Measurements from ENCODE around the gene ENHO. TPM values are rescaled to one million over a fixed set of nuclear protein-coding genes. Genes with fewer than 3 reads are reported as not detected.

Gene ENHO
- total RNA-seq (2021; fragmentation: NEBNext Ultra II Directional; extraction: Animal tissue kit (Norgen Biotek cat#: 25700)) (12.2 and 14.1 TPM in 2 replicates), polyA plus RNA-seq (2011; rRNA removed) (49.4 and 60.4 TPM in 2 replicates), polyA minus RNA-seq (2011; rRNA and poly(A)+ RNA removed) (3.8 and 8.2 TPM in 2 replicates)
- 29.2 TPM for polyA plus RNA-seq (2011; cell fraction: cytosol; rRNA removed)
- 23.2 TPM for polyA plus RNA-seq (2011; cell fraction: nucleus; rRNA removed)
- polyA plus RNA-seq (2012, experiment 1 of 2), result 9.7 to 24.6 TPM (median 19.1 TPM) in 4 replicates
- polyA plus RNA-seq (2012, experiment 2 of 2), result 20.1 TPM
- 15.4 TPM for polyA plus RNA-seq (2013, experiment 1 of 2)
- polyA plus RNA-seq (2013, experiment 2 of 2), result 15.5 TPM
- 6.1 TPM for polyA minus RNA-seq (2011; cell fraction: cytosol; rRNA and poly(A)+ RNA removed)
- polyA minus RNA-seq (2011; cell fraction: nucleus; rRNA and poly(A)+ RNA removed), result 7.1 TPM
- long read RNA-seq, experiment 1, transcript ENHO-201 (2 exons, 1,082 nt), result major isoform, 29 of 34 reads
- long read RNA-seq, experiment 1, partial matches to known transcripts, result 0 of 34 reads
- long read RNA-seq, experiment 1, other reads (novel, unspliced or antisense), result 5 of 34 reads
- long read RNA-seq, experiment 2, result 0 reads

- Histone ChIP-seq H2AK5ac (ENCODE audit: low read depth, low read length) (peak within 1 kb of the TSS; percentile 86), H3K23me2 (ENCODE audit: low read depth, low read length) (peaks cover 6% of the 10 kb centered on the region), H3K4ac (replicated peaks; ENCODE audit: insufficient read length, low read depth, low read length) (peak within 1 kb of the TSS; percentile 84), H3K14ac (ENCODE audit: insufficient read length) (no peak within 1 kb of the TSS), H4K5ac (ENCODE audit: insufficient read length, low read depth, low read length) (no peak within 1 kb of the TSS), H4K91ac (replicated peaks; ENCODE audit: insufficient read length, low read length) (peak within 1 kb of the TSS; percentile 83), H2BK20ac (ENCODE audit: low read length) (peak within 1 kb of the TSS; percentile 80; the same call in 1 of the 2 replicates), H3K79me2 (ENCODE audit: control insufficient read depth in 1 of 2, insufficient read depth in 2 of 2, low read length in 2 of 2) (no peaks in the 10 kb centered on the region), H2BK12ac (ENCODE audit: low read depth, low read length) (peak within 1 kb of the TSS; percentile 81; the same call in 1 of the 2 replicates), H2BK15ac (ENCODE audit: low read length) (peak within 1 kb of the TSS; percentile 88), H3K4me1 (replicated peaks in 1 of 4; ENCODE audit: control insufficient read depth in 3 of 4, insufficient read depth in 4 of 4, low read length in 3 of 4) (peaks cover 0 to 17% (median 8%) of the 10 kb centered on the region in 4 experiments; a peak in 6 of 7 replicates), H4K8ac (ENCODE audit: extremely low read depth, insufficient read depth, low read length) (peak within 1 kb of the TSS; percentile 78), H3K23ac (ENCODE audit: insufficient read length) (no peak within 1 kb of the TSS), H2BK120ac (replicated peaks; ENCODE audit: low read depth, low read length) (peak within 1 kb of the TSS; percentile 76), H3K9ac (replicated peaks in 1 of 4; ENCODE audit: extremely low read depth in 1 of 4, low read depth in 3 of 4, low read length in 3 of 4) (peak within 1 kb of the TSS in 3 of 4 experiments; percentile 28 to 72 (median 42); a peak in 6 of 7 replicates), H2AFZ (ENCODE audit: low read length) (peak within 1 kb of the TSS; percentile 77), H2BK5ac (ENCODE audit: low read depth, low read length) (peak within 1 kb of the TSS; percentile 71; the same call in 1 of the 2 replicates), H3K4me3 (ENCODE audit: extremely low read depth in 1 of 4, insufficient read depth in 2 of 4, low read depth in 3 of 4, low read length in 4 of 4) (peak within 1 kb of the TSS; percentile 56 to 78 (median 64)), H3K27ac (ENCODE audit: low read depth, low read length) (no peak within 1 kb of the TSS), H4K20me1 (replicated peaks in 1 of 2; ENCODE audit: control insufficient read depth in 1 of 2, insufficient read depth in 2 of 2, low read length in 2 of 2) (no peaks in the 10 kb centered on the region), H3K9me3 (ENCODE audit: insufficient read depth in 2 of 2, low read depth in 1 of 2, low read length in 1 of 2) (no peaks in the 10 kb centered on the region), H3K56ac (replicated peaks; ENCODE audit: insufficient read length, low read depth, low read length) (peak within 1 kb of the TSS; percentile 54), H3K79me1 (ENCODE audit: low read depth, low read length) (no peaks in the 10 kb centered on the region), H3K4me2 (ENCODE audit: insufficient read depth in 1 of 2, low read depth in 2 of 2, low read length in 2 of 2) (peak within 1 kb of the TSS; percentile 90 to 92), H3K27me3 (replicated peaks in 1 of 4; ENCODE audit: control insufficient read depth in 3 of 4, extremely low read depth in 1 of 4, insufficient read depth in 3 of 4, low read length in 3 of 4) (peaks cover 1 to 14% (median 11%) of the 10 kb centered on the region in 4 experiments; a peak in 6 of 7 replicates), H3K18ac (ENCODE audit: extremely low read depth, low read length) (peak within 1 kb of the TSS; percentile 87), H3K36me3 (ENCODE audit: control insufficient read depth in 2 of 4, insufficient read depth in 4 of 4, low read length in 3 of 4) (no peaks in the 10 kb centered on the region)
- WGBS, 2 experiments (ENCODE audit: extremely low coverage in 1 of 2, insufficient coverage in 1 of 2, insufficient read length in 1 of 2, insufficient replicate concordance in 2 of 2, low coverage in 1 of 2, low lambda C conversion rate in 2 of 2, missing lambda C conversion rate in 1 of 2), result 6% methylated on average over 23 of the region's 63 CpGs; no CpG with 5 or more reads in 1 of the 2 experiments
- FAIRE-seq (no peak), DNase-seq (ENCODE audit: low read depth in 1 of 2, low spot score in 2 of 2) (peak; percentile 82 to 99)
- ChIA-PET POLR2A (ENCODE audit: partially characterized antibody) (interaction anchor here (1.6 to 1.9 kb wide), 2 partner anchors 11 to 13 kb away, joined by 3 to 4 read pairs; no protein-coding TSS in a partner anchor), CTCF (ENCODE audit: partially characterized antibody) (interaction anchor here (0.7 to 3.8 kb wide), 13 partner anchors 8 to 95 kb away, joined by 3 to 23 read pairs (median 4); partner anchors contain the start of gene RPP25L)
- TF ChIP-seq SP4 (IDR thresholded peaks at IDR 0.05; ENCODE audit: low read length), result 0 out of 2 replicates have a peak, but pooled peaks have one; percentile 42
- 0 out of 3 replicates have a peak, but pooled peaks of 1 of the 2 experiments have one; percentile 38 for TF ChIP-seq POLR2A (IDR thresholded peaks at IDR 0.05; ENCODE audit: control extremely low read depth in 1 of 2, low read depth in 2 of 2, low read length in 2 of 2)
- peak; percentile 34 for TF ChIP-seq ASH2L (IDR thresholded peaks at IDR 0.05; ENCODE audit: low read length)
- 0 out of 2 replicates have a peak, but pooled peaks have one; percentile 0 for TF ChIP-seq PHF8 (conservative IDR thresholded peaks at IDR 0.05; ENCODE audit: low read depth, low read length)
- 0 out of 2 replicates have a peak, but pooled peaks have one; percentile 12 for TF ChIP-seq SUZ12 (IDR thresholded peaks at IDR 0.05; ENCODE audit: low read length)
- peak; percentile 86 for TF ChIP-seq MAX (IDR thresholded peaks at IDR 0.05)
- TF ChIP-seq E2F6 (IDR thresholded peaks at IDR 0.05), result peak; percentile 93
Observed at GRCh38 chr9:34522971-34523797, at the start of gene ENHO. Gene ENHO, minus strand, starts transcription at chr9:34522990. Its CDS starts 1,295 bp downstream, at chr9:34521695.
